HG03135 (cell line): ENCODE measurements around the gene WNT10A.
"Not testable (repeated sequence)": the region's sequence is repeated elsewhere in the genome, so short reads cannot be mapped to it uniquely, and the experiment has no call there.

Experiments
- ATAC-seq: cut with Tn5 transposase; IDR thresholded peaks from one replicate; pipeline ENCODE4 v1.9.1; 2021; ENCODE audit warnings: mild to moderate bottlenecking, moderate library complexity; ENCODE audit not compliant: unreplicated experiment

WNT10A gene

DNA sequence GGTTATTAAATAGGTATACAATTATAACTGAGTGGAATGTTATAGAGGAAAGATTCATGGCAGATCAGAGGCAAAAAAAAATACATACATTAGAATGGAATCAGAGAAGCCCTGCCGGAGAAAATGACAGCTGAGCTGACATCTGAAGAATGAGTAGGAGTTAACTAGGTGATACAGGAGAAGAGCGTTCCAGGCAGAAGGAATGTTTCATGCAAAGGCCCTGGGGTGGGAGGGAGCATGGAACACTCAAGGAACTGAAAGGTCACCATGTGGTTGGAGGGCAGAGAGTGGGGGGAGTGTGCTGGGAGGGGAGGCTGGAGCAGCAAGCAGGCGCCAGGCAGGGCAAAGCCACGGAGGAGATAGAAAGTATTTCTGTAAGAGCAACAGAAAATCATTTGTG lies 47.2 kb downstream of the WNT10A start:
- no peak for ATAC-seq

DNA sequence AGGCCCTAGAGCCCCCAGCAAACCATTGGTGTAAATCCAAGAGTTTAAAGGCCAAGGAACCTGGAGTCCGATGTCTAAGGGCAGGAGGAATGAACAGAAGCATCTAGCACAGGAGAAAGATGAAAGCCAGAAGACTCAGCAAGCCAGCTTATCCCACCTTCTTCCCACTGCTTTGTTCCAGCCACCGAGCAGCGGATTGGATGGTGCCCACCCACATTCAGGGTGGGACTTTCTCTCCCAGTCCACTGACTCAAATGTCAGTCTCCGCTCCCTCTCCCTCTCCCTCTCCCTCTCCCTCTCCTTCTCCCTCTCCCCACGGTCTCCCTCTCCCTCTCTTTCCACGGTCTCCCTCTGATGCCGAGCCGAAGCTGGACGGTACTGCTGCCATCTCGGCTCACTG lies 49.8 kb downstream of the WNT10A start:
- not testable (repeated sequence) for ATAC-seq

- ATAC-seq: not testable (repeated sequence)
Observed at GRCh38 chr2:218931751-218932150, 51.1 kb downstream of the WNT10A start.
